HG03159 (cell line): ENCODE results near the gene THOC3.
A peak's percentile ranks its signal among the peaks of the same experiment; 100 is the strongest.
"Not testable (repeated sequence)": the region's sequence is repeated elsewhere in the genome, so short reads cannot be mapped to it uniquely, and the experiment has no call there.

ENCODE experiments used
- ATAC-seq: cut with Tn5 transposase; IDR thresholded peaks from one replicate; pipeline ENCODE4 v1.9.1; 2021; ENCODE audit warnings: mild to moderate bottlenecking, moderate library complexity; ENCODE audit not compliant: unreplicated experiment

Gene THOC3, protein sequence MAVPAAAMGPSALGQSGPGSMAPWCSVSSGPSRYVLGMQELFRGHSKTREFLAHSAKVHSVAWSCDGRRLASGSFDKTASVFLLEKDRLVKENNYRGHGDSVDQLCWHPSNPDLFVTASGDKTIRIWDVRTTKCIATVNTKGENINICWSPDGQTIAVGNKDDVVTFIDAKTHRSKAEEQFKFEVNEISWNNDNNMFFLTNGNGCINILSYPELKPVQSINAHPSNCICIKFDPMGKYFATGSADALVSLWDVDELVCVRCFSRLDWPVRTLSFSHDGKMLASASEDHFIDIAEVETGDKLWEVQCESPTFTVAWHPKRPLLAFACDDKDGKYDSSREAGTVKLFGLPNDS

DNA sequence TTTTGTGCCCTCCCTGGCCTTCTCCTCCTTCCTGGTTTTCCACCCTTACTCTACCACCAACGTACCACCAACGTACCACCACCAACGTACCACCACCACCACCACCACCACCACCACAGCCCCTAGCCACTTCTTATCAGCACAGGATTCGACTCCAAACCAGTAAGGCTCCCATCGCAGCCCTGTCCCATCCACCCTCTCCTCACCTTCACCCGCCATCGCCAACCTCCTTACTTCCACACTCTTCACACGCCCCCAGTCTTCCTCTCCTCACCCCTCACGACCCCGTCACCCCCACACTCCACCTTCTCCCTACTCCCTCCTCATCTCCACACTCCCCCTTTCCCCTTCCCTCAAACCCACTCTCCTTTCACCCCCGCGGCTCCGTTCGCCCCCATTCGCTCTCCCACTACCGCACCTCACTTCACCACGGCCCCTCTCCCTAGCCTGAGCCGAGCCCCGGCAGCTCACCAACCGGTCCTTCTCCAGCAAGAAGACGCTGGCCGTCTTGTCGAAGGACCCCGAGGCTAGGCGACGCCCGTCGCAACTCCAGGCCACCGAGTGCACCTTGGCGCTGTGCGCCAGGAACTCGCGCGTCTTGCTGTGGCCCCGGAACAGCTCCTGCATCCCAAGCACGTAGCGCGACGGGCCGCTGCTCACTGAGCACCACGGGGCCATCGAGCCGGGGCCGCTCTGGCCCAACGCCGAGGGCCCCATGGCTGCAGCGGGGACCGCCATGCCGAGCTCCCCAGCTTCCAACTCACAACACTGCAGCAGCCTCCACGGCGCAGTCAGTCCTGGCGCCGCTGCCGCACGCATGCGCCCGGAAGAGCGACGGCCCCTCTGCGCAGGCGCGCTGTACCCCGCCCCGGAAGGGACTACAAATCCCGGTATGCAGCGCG, at the start of gene THOC3:
TSS of gene THOC3 (minus strand) at position 845 of the 902 bp plus-strand sequence. CDS start at position 738, 107 bp downstream.
- peak; percentile 99 for ATAC-seq

DNA sequence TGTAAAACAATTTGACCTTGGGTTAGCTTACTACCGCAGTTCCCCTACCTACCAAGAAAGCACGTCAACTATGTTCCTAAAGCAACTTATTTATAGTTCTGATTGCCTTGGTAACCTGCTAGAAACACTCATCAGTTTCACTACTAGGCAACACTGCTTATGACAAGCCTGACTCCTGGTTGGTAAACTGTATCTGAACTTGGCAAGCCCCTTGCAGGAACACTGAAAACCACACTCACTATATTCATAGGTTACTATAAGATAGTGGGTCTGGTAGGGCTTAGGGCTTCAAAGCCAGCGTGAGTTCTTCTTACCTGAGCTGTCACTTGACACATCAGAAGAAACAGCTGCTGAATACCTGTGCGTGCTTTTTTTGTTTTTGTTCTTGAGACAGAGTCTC, 49.2 kb upstream of the THOC3 start:
- ATAC-seq = not testable (repeated sequence)

DNA sequence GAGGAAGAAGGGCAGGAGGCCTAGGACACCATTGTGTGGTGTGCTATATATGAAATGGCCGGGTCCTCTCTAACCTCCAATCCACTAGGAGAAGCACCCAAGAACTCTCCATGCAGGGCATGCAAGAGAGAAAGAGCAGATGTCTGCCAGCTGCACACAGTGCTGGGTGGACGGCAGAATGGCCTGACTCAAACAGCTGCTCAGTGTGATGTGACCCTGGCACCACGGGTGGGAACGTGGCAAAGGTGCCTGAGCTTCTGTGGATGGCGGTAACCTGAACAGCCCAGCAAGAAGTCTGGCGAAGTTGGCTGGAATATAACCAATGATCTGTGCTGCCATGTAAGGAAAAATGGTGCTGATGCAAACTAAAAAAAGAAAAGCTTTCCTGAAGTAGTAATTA, 46.2 kb upstream of the THOC3 start:
- not testable (repeated sequence) for ATAC-seq

DNA sequence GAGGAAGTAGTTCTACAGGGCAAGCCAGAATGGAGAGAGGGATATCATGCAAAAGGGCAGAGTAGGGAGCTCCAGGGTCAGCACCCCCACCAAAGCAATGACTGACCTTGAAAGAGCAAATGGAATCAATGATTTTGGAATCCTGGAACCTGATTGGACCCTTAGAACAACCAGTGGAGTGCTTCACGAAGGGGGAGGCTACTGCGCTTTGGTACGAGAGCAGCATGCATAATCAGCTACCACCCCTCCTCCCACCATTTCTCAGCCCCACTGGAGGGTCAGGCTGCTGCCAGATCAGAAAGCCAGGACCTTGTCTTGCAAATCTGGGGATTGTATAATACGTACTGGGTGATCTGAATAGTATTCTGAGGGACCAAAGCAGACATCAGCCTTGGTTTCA, 43.0 kb upstream of the THOC3 start:
- not testable (repeated sequence) for ATAC-seq

DNA sequence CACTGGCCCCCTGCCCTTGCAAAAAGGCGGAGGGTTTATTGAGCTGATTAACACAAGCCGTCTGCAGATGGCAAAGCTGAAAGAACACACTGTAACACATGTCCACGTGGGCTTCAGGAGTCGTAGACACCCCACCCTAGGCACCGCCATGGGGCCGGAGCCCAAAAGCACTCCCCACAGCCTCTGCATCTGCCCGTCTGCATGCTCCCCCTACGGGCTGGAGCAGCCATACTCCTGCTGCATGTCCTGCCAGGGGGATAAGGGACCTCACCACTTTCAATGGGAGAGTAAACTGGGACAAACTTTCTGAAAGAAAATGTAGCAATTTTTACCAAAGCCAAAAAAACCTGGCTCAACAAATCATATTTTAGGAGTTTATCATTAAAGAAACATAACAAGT, 42.1 kb upstream of the THOC3 start:
- not testable (repeated sequence) for ATAC-seq

DNA sequence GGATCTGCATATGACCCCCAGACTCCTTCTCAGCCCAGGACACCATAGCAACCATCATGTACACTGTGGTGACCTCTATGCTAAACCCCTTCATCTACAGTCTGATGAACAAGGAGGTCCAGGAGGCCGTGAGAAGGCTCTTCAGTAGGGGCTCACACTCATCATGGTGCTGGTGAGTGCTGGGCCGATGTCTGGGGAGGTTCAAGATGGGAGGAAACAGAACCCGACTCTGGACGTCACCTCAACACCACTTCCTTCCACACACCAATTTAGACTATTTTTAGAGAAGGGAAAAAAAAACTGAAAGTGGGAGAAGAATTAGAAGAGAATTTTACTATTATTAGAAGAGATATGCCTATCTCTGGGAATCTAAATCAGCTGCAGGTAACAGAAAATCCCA, 39.1 kb upstream of the THOC3 start:
- ATAC-seq = not testable (repeated sequence)

DNA sequence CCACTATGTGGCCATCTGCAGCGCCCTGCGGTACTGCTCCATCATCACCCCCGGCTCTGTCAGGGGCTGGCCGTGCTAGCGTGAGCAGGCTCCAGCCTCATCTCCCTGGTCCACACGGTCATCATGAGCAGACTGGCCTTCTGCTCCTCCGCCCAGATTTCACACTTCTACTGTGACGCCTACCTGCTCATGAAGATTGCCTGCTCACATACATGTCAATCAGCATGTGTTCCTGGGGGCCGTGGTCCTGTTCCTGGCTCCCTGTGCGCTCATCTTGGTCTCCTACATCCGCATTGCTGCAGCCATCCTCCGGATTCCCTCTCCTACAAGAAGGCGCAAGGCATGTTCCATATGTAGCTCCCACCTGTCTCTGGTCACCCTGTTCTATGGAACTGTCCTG, 38.7 kb upstream of the THOC3 start:
- ATAC-seq = not testable (repeated sequence)

DNA sequence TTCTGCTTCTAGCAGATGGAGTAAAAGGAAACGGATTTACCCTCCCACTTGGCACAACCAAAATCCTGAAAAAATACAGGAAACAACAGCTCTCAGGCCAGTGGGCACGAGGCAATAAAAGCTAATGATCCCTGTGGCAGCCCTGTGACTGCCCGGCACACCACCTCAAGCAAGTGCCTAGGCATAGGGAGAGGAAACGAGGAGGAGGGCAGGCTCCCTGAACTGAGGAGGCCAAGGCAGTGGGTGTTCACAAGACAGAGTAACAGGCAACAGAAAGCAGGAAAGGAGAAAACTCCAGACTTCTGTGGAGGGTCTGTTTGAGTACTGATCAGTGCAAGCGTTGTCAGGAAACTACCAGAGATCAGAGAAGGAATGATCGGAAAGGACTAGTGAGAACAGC, 29.9 kb upstream of the THOC3 start:
- not testable (repeated sequence) for ATAC-seq

DNA sequence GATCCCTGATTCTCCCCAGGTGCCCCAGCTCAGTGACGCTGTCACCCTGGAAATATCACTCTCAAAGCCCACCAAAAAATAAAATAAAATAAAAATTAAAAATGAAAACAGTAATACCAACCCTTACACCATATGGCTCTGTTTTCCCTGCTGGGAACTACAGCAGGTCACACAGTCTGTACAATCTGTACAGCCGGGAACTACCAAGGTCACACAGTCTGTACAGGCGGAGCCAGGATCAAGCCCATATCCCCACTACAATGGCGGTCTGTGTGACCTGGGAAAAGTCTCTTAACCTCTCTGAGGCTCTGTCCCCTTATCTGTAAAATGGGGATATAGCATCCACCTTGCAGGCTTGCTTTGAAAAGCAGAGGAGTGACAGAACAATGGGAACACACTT, 29.4 kb upstream of the THOC3 start:
- not testable (repeated sequence) for ATAC-seq

DNA sequence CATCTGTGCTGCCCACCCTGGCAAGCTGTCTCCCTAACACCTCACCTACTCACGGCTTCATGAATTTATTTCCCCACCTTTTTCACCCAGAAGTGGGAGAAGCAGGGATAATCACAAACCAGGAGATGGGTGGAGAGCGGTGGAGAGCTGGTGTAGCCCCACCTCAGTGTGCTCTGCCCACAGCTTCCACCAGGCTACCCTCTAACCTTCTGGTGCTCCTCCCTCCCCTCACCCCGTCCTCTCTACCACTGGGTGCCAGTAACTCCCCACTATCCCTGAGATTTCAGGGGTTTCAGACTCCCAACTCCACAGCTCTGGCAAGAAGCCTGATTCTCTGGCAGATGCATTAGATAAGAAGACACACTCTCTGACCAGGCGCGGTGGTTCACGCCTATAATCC, 28.7 kb upstream of the THOC3 start:
- ATAC-seq = not testable (repeated sequence)

DNA sequence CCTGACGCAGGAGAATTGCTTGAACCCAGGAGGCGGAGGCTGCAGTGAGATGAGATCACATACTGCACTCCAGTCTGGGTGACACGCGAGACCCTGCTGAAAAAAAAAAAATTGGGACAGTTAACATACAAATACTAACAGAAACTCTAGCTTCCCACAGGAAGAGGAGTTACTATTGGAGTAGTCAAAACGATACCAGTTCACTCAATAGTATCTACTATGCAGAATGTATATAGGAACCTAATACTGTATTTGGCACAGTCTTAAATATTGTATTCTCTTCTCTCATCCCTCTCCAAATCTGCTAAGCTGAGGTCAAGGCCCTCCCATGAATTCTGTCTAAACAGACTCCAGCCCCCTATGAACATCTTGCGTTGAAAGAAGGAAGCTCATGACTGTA, 27.4 kb upstream of the THOC3 start:
- ATAC-seq = not testable (repeated sequence)

DNA sequence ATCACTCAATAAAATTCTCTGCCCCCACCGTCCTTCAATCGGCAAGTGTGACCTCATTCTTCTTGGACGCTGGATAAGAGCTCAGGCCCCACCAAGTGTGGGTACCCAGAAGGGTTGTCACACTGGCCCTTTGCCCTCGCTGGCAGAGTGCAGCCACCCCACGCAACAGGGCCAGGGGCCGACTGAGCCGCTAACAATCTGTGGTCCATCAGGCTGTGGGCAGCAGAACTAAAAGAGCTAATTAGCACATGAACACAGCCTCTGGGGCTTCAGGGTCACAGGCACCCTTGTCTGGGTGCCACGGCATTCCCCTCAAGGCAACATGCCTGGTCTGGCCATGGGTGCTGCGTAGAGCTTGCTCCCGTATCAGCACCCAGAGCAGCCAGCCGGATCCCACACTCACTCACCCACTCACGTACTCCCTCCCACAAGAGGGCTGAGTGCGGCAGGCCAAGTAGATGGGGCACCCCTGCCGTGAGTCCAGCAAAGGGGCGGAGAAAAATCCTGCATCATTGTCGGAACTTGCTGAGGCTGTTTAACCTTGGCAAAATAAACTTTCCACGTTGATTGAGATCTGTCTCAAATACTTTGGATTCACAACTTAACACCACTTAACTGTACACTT, 11.4 kb upstream of the THOC3 start:
- not testable (repeated sequence) for ATAC-seq

DNA sequence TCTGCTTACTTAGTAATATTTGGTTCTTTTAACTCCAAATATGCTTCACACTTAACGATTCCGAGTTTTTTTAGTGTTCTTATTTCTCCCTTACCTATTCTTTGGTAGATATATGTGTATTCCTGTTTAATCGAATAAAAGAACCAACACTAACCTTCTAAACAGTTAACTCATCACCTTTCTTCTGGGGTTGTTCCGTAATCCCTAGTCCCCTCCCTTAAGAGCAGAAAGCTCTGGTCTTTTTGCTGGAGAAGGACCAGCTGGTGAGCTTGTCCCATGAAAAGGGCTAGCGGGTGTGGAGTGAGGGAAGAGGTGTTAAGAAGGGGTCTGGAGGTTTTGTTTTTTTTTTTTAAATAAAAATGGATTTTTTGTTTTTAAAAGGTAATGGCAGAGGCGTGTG, 266 bp upstream of the THOC3 start:
- peak; percentile 41 for ATAC-seq

DNA sequence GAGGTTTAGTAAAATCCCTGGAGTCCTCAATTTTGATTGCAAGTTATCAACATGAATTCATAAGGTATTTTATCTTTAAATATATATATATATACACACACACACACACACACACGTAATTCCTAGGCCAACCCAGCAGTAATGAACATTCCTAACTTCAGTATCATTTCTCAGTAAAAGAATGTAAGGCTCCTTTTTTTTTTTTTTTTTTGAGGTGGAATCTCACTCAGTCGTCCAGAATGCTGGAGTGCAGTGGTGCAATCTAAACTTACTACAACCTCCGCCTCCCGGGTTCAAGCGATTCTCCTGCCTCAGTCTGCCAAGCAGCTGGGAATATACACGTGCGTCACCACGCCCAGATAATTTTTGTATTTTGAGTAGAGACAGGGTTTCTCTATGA, 5.8 kb downstream of the THOC3 start:
- ATAC-seq = not testable (repeated sequence)

DNA sequence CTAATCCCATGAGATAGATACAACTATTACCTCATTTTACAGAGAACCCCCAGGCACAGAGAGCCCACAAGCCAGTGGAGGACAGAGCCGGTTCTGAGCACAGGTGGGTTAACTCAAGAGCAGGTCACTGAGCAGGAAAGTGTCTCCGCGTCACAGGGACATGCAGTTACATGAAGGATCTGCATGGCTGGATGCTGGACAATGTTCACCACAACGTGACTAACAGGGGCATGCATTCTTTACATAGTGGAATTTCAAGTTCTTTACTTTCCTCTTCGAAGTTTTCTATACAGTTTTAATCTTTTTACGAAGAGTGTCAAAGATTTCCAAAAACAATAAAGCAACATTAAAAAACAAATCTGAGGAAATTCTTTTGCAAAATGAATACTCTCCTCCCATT, 7.9 kb downstream of the THOC3 start:
- not testable (repeated sequence) for ATAC-seq

DNA sequence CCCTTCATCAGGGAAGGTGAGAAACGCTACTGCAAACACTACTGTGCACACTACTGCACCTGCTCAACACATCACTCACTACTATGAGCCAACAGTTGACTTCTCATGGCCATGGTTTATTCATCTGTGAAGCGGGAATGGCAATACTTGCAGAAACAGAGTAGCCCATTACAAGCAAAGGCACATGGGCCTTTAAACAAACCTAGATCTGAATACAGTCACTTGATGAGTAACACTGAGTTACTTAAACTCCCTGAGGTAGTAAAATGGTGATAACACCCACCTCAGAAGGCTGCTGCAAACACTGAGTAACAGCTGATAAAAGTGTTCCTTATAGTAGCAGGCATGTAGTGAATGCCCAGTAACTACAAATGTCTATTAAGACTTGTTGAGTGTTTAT, 9.6 kb downstream of the THOC3 start:
- ATAC-seq = not testable (repeated sequence)

DNA sequence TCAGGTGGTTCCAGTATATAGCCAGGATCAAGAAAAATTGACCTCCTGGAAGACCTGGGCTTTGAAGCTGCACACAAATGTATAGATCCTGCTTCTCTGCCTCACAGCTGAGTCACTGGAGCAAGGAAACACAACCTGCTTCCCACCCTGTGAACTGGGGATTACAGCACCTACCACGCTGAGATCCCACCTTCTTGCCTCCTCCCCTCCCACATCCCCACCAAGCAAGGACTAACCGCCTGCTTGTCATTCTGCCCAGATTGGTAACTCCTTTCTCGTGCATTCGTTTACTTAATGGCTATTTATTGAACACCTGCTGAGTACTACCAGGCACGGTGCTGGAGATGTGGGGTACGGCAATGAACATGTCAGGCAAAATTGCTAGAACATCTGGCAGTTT, 14.0 kb downstream of the THOC3 start:
- not testable (repeated sequence) for ATAC-seq

DNA sequence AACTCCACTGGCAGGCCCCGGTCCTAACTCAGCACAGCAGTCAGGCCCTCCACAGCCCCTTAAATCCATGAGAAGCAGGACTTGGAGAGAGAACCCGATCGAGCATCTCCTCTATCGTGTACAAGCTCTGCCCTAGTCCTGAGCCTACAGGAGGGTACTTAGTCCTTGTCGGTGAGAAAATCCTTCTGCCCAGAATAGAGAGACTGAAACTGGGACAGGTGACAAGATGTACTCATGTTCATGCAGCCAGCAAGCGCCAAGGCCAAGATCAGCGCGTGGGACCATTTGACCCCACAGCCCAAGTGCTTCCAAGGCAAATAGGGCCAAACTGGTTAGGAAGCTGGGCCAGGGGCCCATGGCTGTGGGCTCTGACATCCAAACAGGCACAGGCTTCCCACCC, 15.3 kb downstream of the THOC3 start:
- not testable (repeated sequence) for ATAC-seq

DNA sequence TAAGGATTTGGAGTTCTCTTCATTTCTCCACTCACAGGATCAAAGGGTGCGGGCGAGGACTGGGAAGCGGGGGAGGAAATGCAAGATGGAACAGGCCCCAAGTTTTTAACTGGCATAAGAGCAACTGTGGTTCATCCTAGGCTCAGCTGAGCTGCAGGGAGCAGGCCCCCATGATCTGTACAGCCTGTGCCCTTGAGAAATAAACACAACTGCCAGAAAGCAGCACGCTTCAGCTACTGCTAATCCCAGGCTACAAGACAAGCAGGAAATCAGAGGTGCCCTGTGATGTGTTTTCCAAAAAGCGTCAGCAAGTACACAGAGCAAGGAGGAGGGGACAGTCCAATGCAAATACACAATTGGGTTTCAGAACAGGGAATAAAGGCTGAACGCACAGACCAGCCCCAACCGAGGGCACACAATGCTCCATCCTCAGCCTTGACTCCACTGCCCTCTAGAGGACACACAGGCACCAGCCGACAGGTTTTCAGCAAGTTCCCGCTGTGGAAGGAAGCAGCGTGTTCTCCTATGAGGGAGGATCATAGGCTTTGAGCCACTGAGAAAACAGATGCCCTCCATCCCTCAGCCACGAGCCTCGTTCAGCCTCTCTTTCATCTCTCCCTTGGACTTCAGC, 16.7 kb downstream of the THOC3 start:
- ATAC-seq = not testable (repeated sequence)

DNA sequence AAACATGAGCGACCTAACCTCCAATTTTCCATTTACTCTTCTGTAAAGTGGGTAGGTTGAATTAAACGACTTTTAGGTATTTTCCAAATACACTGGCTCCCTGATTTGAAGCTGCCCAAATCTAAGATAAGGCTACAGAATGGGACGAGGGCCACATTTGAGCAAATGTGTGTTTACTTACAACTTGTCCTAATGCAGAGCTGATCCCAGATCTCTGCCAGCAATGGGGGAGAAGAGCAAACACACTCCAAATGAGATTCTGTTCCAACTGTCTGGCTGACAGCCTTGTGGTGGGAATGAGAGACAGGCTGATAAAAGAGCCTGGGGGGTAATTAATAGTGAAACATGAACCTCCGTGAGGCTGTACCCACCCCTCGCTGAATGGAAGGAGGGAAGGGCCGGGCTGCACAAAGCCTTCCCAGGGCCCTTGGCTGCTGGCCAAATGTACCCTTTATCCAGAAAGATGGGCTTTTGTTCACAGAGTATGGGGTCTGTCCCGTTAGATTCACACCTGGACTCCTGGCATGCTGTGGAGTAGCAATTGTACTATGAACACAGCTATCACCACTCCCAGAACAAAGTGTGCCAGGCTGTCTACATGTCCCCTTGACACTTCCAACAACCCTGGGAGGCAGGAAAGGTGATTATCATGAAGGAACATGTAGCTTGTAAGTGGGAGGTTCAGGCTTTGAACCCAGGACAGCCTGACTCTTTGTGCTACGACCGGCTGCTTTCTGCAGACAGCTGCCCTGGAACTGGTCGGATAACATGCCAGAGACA, 19.6 kb downstream of the THOC3 start:
- not testable (repeated sequence) for ATAC-seq
